GM12892 (cell line): ENCODE measurements around the gene POU2F1.

Source experiments
- POLR2A ChIP-seq: IDR thresholded peaks from 2 replicates; pipeline ENCODE4 v1.6.1; 2011; ENCODE audit warnings: low read depth, low read length, control low read depth
- POLR2AphosphoS5 ChIP-seq: IDR thresholded peaks from 2 replicates; pipeline ENCODE4 v1.6.1; 2011; ENCODE audit warnings: low read depth, low read length, control low read depth
- TAF1 ChIP-seq: IDR thresholded peaks from 2 replicates; pipeline ENCODE4 v1.6.1; 2011; ENCODE audit warnings: low read depth, mild to moderate bottlenecking, control low read depth, low read length, borderline replicate concordance

GRCh38 chr1:167191958-167192357 is 28.7 kb upstream of the POU2F1 start:
- TF ChIP-seq POLR2A (no peak), TAF1 (no peak), POLR2AphosphoS5 (no peak)
